HG03378 (cell line): ENCODE results near the gene TMEM89.

ENCODE experiments used
- ATAC-seq: cut with Tn5 transposase; IDR thresholded peaks from one replicate; pipeline ENCODE4 v1.9.1; 2021; ENCODE audit warnings: mild to moderate bottlenecking, moderate library complexity; ENCODE audit not compliant: unreplicated experiment

Gene TMEM89, protein sequence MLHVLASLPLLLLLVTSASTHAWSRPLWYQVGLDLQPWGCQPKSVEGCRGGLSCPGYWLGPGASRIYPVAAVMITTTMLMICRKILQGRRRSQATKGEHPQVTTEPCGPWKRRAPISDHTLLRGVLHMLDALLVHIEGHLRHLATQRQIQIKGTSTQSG

DNA sequence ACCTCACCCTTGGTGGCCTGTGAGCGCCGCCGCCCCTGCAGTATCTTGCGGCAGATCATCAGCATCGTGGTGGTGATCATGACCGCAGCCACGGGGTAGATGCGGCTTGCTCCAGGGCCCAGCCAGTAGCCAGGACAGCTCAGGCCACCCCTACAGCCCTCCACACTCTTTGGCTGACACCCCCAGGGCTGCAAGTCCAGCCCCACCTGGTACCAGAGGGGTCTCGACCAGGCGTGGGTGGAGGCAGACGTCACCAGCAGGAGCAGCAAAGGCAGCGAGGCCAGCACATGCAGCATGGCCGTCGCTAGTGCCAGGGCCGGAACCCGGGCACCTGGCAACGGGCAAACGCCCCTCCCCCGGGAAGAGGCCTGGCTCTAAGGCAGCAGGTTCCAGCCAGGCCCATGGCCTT is at the start of gene TMEM89:
TMEM89 (minus strand) TSS at position 309 of the 409 bp plus-strand sequence; CDS start at position 296, 13 bp downstream.
- ATAC-seq, result no peak

DNA sequence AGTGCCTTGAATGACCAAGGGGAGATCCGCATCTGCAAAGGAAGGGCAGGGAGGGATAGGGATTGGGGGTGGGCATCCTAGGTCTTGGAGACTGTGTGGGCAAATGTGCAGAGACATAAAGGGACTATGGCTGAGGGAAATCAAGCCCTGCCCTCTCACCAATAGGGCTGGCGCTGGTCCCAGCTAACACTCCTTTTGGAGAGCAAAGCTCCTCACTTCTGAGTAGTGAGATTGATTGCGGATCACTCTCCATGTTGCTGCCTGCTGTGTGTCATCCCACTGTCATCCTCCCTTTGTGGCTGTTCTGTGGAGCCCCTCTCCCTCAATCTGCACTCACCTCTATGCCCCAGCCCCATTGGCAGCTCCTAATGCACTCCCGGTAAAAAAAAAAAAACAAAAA is 43.4 kb upstream of the TMEM89 start:
- no peak for ATAC-seq

DNA sequence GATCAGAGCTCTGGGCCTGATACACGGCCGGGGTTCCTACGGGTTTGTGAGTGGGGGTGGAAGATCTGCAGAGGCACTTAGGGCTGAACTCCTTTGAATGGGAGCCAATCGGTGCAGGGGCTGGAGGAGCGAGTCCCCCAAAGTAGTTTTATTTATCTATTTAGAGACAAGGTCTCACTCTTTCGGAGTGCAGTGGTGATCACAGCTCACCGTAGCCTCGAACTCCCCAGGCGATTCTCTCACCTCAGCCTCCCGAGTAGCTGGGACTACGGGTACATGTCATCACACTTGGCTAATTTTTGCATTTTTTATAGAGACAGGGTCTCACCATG is 42.7 kb upstream of the TMEM89 start:
- no peak for ATAC-seq

DNA sequence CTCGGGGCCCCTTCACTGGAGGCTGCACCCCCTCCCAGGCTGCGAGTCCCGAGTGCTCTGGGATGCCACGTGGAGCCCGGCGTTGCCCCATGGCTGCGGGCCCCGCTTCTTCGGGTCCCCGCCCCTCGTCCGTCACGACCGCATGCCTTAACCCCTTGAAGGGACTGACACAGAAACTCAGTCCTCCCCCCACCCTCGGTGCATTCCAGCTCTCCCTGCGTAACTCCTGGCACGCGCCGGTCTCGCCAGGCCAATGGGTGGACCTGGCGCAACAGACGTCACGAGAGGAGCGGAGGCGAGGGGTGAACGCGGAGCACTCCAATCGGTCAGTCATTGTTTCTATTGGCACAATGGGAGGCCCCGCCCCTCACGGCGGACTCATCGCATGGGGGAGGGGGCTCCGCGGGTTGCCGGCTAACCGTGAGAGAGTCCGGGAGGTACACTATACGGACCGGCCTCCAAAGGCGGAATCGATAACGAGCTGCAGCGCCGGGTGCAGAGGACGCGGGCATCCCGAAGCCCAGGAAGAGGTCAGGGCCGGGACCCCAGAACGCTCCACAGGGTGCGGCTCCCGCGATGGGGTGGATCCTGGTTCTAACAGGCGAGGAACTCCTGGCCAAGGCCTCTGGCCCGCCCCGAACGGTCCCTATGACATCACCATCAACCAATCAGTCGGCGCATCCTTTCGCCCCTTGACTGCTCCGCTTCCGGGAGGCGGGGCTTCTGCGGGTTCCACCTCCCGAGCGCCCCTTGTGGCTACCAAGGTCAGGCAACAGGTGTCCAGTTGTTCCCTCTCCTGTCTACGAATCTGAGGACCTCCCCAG is 42.1 kb upstream of the TMEM89 start:
- ATAC-seq, result peak; percentile 84

DNA sequence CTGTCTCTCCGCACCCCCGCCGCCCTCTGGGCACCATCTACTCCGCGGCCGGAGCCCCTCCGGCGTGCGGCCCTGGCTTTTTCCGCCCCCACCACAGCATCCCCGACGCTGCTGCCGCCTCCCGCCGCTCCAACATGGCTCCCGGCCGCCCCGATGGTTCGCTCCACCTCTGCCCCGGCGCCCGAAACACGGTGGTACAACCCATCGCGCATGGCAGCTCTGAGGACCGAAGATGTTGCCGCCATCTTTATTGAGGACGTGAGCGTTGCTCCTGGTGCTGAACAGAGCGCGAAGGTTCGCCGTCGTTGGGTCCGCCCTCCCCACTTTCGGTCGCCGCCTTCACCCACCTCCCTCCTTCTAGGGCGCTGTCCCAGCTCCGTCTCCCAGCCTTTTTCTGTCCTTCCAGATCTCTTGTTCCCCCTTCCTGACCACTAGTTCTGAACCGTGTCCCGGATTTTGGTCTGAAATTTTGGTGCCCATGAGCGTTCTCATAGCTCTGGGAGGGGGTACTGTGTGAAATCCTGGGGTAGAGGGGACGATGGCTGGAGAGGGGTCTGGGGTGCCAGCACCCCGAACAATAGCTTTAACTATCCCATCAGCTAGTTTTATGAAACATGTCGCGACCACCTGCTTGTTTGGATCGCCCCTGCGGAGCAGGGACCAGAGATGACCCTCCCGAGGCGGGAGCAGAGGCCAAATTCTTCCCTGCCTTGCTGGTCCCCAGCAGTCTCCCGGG is 41.4 kb upstream of the TMEM89 start, which contains the start of gene CELSR3:
CELSR3 (minus strand) TSS at position 134 of the 736 bp plus-strand sequence. CDS start 252 bp downstream, outside the sequence.
- ATAC-seq, result no peak

DNA sequence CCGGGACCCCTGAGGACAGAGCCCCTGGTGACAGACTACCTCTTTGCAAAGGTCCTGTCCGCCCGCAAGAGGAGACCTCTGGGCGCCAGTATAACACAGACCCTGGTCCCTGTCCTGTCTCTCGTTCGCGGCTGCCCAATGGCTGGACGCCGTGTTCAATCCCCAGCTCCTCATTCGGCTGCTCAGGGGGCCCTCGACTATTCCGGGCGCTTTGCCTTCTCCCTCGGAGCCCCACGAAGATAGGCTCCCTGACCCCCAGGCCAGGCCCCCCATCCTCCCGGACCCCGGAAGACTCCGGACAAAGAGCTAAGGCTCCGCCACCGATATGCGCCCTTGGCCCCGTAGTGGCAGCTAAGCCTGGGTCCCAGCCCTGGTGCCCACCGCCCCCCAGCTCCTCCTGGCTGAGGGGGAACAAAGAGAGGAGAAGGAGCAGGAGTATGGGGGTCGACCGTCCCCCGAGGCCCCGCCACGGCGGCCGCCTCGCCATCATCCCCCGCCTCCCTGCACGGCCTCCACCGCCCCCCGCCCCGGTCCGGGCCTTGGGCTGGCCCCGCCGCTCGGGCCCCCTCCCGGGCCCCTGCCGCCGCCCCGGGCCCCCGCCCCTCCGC is 40.7 kb upstream of the TMEM89 start:
- ATAC-seq, result no peak

DNA sequence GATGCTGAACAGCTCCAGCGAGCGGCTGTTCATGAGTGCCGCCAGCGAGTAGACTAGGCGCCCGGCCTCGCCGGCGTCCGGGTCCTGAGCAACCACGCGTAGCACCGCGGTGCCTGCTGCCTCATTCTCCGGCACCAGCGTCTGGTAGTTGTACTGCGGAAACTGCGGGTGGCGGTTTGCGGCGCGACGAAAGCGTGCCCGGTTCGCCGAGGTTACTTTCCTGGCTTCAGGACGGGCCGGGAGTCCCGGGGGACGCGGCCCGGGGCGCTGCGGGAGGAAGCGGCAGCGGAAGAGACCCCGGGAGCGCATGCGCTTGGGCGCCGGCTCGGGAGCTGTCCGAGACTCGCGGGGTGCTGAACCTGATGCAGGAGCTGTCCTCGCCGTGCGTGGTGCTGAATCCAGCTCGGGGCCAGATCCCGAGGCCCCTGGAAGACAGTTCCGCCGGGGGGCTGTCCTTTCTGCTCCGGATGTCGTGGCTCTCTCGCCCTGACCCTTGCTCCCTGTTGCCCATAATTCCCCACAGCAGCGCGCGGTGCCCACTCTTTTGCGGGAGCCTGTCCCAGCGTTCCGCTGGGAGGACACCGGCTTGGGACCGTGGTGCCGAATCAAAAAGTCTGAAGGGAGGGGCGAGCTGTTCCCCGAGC is 40.1 kb upstream of the TMEM89 start:
- ATAC-seq, result no peak

DNA sequence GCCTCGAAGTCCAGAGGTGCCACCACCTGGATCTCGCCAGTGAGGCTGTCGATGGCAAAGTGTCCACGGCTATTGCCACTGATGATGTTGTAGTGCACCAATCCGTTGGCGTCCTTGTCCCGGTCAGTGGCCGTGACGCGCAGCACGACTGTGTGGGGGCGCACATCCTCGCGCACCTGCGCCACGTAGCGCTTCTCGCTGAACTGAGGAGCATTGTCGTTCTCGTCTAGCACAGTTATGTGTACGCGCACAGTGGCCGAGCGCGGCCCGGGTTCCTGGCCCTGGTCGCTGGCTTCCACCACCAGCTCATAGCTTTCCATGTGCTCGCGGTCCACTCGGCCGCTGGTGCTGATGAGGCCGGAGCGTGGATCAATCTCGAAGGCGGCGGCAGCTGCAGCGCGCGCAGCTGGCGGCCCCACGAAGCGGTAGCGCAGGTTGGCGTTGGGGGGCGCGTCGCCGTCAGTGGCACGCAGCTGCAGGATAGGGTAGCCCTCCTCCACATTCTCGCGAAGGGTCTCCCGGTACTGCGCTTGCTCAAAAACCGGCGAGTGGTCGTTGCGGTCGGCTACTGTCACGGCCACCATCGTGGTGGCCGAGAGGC is 39.3 kb upstream of the TMEM89 start:
- ATAC-seq, result no peak

DNA sequence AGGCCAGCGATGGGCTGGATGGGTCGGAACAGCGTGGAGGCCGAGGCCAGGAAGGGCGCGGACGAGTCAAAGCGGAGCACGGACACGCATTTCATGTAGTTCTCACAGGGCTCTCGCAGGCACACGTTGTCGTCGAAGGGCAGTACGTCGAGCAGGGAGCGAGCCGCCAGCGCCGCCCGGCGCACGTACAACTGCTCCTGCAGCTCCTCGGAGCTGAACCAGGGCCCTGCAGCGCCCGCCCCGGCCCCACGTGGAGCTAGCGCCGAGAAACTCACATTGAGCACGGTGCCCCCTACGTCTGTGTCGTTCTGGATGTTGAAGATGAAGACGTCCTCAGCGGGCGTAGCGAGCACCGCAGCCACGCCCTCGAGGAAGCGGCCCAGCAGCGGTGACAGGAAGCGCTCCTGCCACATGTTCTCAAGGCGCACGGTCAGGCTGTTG is 35.3 kb upstream of the TMEM89 start:
- no peak for ATAC-seq

DNA sequence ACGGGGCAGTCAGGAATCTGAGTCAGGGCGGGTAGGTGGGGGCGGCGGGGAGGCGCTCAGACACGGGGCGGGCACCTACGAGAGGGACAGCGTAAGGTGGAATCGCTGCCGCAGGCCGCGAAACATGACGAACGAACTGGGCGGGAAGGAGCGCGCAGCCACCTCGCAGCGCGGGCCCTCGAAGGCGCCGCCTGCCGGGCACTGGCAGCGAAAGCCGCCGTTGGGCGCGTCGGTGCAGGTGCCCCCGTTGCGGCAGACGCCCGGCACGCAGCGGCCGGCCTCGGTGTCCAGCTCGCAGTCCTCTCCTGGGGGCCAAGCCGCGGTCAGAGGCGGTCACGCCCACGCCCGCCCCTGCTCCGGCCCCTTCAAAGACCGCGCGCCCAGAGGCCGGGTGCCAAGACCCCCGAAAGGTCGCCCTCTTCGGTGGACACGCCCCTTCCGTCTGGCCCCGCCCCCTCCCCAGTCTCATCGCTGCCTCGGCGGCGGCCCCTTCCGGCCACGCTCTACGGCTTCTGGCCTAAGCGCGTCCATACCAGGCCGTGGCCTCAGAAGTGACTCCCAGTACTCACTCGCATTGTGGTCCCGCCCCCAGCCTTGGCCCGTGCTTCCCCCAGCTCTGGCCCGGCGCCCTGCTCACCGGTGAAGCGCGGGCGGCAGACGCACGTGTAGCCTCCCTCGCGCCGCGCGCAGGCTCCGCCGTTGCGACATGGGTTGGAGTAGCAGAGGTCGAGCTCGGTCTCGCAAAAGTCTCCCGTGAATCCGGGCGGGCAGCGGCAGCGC is 34.7 kb upstream of the TMEM89 start:
- peak; percentile 47 for ATAC-seq

DNA sequence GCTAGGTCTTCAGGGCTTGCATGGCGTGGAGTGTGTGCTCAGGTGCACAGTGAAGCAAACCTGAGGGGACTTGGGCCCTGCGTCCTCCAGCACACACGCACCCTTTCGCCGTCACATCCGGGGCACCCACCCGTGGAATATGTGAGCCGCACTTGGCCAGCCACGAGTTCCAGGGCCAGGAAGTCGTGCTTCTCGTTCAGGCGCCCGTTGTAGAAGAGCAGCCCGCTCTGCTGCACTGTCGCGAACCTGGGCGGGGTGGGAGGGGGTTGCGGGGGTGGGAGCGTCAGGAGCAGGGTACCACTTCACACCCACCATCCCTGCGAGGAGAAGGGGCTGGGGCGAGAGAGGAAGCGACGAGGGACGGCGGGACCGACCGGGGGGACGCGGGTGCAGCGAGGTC is 34.0 kb upstream of the TMEM89 start:
- ATAC-seq, result no peak

DNA sequence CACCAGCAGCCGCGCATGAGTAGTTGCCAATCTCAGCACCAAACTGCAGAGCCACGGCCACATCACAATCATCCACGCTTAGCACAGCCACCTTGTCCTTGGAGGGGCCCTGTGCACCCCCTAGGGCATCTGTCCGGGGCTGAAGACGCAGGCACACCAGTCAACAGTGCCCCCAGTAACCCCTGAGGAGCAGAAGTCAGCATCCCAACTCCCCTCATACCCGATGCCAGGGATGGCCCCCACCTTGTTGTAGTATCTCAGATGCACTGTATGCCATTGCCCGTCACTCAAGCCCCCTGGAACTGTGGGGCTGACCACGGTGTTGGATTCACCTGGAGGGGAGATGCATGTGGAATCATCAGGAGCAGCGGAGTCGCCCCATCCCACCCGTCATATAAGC is 33.5 kb upstream of the TMEM89 start:
- ATAC-seq, result no peak

DNA sequence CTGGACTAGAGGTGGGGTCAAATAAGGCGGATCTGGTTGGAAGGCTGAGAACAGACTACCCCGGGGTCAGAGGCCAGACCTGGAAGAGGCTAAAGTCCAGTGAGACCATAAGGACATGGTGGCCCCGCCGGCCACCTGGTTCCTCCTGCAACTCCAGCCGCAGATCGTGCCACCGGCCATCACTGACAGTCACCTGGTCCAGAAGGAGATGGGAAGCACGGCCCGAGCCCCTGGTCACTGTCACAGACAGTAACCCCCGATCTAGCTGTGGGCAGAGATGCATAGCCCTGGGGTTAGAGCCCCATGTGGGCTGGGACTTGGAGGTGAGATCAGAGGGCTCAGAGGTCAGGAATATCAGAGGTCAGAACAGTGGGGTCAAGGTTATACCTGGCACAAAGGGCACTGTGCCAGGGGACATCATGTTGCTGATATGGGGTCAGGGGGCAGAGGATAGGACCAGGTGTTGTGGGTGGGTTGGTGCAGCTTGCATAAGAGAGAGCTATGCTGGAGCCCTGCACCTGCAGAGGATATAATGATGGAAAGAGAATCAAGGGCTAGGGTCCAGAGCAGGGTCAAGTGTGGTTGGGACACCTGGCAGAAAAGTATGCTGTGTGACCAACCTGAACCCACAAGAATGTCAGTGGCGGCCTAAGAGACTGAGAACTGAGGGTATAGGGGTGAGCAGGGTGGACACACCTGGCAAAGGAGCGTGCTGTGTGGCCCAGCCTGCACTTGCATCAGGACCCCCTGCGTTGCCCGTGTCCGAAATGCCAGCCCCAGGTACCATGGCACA is 31.6 kb upstream of the TMEM89 start:
- no peak for ATAC-seq

DNA sequence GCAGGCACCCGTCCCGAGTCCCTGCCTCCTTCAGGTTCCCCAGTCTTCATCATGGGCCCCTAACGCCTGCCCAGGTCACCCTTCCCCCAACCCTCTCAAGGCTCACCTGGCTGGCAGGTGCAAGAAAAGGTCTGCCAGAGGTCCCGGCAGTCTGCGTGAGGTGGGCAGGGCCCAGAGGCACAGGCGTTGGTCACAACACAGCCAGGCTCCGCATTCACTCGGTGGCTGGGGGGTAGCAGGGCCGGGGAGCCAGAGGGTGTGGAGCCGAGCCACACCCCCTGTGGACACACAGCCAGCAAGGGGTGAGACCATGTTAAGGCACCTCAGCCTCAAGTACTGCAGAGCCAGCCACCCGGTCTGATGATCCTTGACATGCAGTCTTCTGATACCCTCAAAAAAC is 30.2 kb upstream of the TMEM89 start:
- no peak for ATAC-seq

DNA sequence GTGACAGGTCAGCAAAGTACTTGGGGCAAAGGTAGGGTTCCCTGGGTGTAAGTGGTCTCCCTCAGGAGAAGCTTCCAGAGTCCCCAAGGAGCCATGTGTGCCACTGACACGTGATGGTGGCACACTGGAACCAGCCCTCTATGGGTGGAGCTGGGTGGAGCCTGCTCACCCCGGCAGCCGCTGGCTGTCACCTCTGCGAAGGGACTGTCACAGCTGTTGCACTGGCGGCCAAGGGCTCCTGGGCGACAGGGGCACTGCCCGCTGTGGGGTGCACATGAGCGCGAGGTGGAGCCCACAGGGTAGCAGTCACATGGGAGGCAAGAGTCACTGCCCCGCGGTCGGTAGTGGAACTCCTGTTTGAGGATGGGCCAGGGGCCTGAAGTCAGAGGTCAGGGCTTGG is 29.2 kb upstream of the TMEM89 start:
- no peak for ATAC-seq

DNA sequence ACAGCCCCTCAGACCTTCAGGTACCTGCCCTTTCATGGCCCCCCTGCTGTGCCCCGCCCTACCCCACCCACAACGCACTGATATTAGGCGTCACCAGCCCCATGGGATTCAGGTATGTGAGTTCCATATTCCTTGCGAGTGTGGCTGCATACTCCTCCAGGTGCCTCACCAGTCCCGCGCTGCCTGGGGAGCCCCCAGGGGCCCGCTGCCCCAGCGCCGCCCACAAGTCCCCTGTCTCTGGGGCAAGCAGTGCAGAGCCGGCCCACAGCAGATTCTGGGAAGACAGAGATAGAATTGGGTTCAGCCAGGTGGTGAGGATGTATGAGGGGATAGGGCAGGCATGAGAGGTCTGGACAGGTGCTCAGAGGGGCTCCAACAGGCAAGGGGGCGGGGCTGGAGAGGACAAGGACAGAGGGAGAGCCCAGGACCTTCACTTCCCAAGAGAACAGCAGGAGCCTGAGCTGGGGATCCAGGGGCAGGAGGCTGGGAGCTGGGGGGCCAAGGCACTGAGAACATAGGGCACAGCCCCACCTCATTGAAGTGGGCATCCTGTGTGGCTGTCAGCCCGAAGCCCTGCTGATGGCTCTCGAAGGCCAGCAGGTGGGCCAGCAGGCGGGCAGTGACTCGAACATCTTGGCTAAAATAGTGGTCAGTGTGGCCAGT is 26.8 kb upstream of the TMEM89 start:
- ATAC-seq, result no peak

DNA sequence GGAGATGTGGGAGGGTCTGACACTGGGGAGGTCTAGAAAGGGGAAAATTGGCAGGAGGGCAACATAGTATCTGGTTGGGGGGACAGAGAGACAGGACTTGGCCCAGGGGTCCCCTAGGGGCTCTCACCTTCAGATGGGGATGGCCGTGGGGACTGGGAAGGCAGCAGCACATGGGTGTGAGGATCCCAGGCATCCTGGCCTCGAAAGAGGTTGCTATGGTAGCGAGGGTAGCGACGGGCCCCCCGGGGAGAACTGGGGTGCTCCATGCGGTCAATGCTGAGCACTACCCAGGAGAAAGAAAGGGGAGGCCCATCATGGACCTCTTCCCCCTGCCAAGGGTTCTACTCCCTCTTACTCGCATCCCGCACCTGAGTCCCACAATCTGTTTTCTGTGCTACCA is 26.1 kb upstream of the TMEM89 start:
- no peak for ATAC-seq
